Activated CD4-positive, alpha-beta T cell treated with anti-CD3 and anti-CD28 coated beads for 4 hours (primary cell): ENCODE data around the gene PIP5K1C.
"Not testable (repeated sequence)": the region's sequence is repeated elsewhere in the genome, so short reads cannot be mapped to it uniquely, and the experiment has no call there.

Source experiments
- DNase-seq, 2 donors: peaks; one replicate each; pipeline ENCODE4 v3.0.0-alpha.2; 2020

The PIP5K1C gene

GRCh38 chr19:3584036-3584802 lies 116.0 kb downstream of the PIP5K1C start:
- DNase-seq: not testable (repeated sequence)

GRCh38 chr19:3581792-3582191 lies 118.5 kb downstream of the PIP5K1C start:
- not testable (repeated sequence) for DNase-seq
